GM12878 (cell line): ENCODE data around the gene WWC2. TPM values are rescaled to one million over a fixed set of nuclear protein-coding genes. Genes with fewer than 3 reads are reported as not detected.

Experiments
- ATAC-seq: fragments of 200-7000 bp; cut with Tn5 transposase; 3 replicates; pipeline ENCODE4 v1.9.1; 2020; ENCODE audit warnings: mild to moderate bottlenecking, moderate library complexity
- BruUV-seq: library from RNA; stranded (reverse); fragments of 400-500 nt; replicated peaks from 2 replicates; lab custom pipeline; 2021; lab: Mats Ljungman, UMichigan
- CTCF ChIA-PET: fragments of 300-600 bp; sonication (Branson Sonifier 250); formaldehyde crosslinking; extraction: SDS; loops from one replicate; lab custom pipeline; 2021; ENCODE audit warnings: inconsistent platforms; lab: Yijun Ruan, JAX
- POLR2A ChIA-PET: fragments of 350-600 bp; formaldehyde crosslinking; extraction: SDS; loops from one replicate; lab custom pipeline; 2021; ENCODE audit warnings: inconsistent platforms; lab: Charles Lee
- RAD21 ChIA-PET: fragments of 300-600 bp; sonication (Branson Sonifier 250); formaldehyde crosslinking; loops from one replicate; lab custom pipeline; 2023; ENCODE audit warnings: antibody characterized with exemption; ENCODE audit not compliant: unreplicated experiment; lab: Charles Lee
- SMC1A ChIA-PET: fragments of 300-600 bp; sonication (Branson Sonifier 250); formaldehyde crosslinking; loops from one replicate; lab custom pipeline; 2023; ENCODE audit not compliant: unreplicated experiment, uncharacterized antibody; lab: Charles Lee
- DNase-seq: peaks from one replicate; pipeline ENCODE4 v3.0.0-alpha.2; 2011; ENCODE audit warnings: low read depth, low spot score
- FAIRE-seq: peaks from 3 replicates; lab custom pipeline; 2011; peaks lifted over from hg19 to GRCh38; lab: Jason Lieb, UNC
- H2AFZ ChIP-seq: 2 replicates; pipeline ENCODE4 v1.6.0; 2011; ENCODE audit warnings: low read depth, low read length, control low read depth; ENCODE audit not compliant: control insufficient read depth
- H3K27ac ChIP-seq: 2 replicates; pipeline ENCODE4 v1.5.1; 2011; ENCODE audit warnings: control low read depth; ENCODE audit not compliant: control insufficient read depth, insufficient read depth
- H3K27me3 ChIP-seq, 2 experiments: replicated peaks in 1 of 2; 2 replicates each; pipeline versions ENCODE4 v1.6.0 to v1.6.1; 2011; ENCODE audit warnings: low read length in 1 of 2; ENCODE audit not compliant: control insufficient read depth in 2 of 2, insufficient read depth in 2 of 2
- H3K36me3 ChIP-seq, 2 experiments: 2 replicates each; pipeline ENCODE4 v1.5.1; 2011; ENCODE audit warnings: low read length in 1 of 2; ENCODE audit not compliant: control insufficient read depth in 2 of 2, insufficient read depth in 2 of 2
- H3K4me1 ChIP-seq: 2 replicates; pipeline ENCODE4 v1.6.1; 2011; ENCODE audit warnings: mild to moderate bottlenecking, low read length, moderate library complexity, mixed read lengths; ENCODE audit not compliant: control insufficient read depth, insufficient read depth
- H3K4me2 ChIP-seq: 2 replicates; pipeline ENCODE4 v1.6.0; 2011; ENCODE audit warnings: control low read depth; ENCODE audit not compliant: control insufficient read depth, insufficient read depth
- H3K4me3 ChIP-seq: fragments of 200-600 bp; sonication (generic); 2 replicates; pipeline ENCODE4 v1.5.1; 2016
- H3K79me2 ChIP-seq: 2 replicates; pipeline ENCODE4 v1.6.0; 2011; ENCODE audit warnings: low read length; ENCODE audit not compliant: control insufficient read depth, insufficient read depth
- H3K9ac ChIP-seq: 2 replicates; pipeline ENCODE4 v1.8.0; 2011; ENCODE audit warnings: low read length, control low read depth, mixed read lengths; ENCODE audit not compliant: control insufficient read depth, insufficient read depth
- H3K9me3 ChIP-seq: replicated peaks from 3 replicates; pipeline ENCODE4 v1.5.1; 2011; ENCODE audit warnings: mild to moderate bottlenecking, low read length; ENCODE audit not compliant: control insufficient read depth, insufficient read depth
- H4K20me1 ChIP-seq: 2 replicates; pipeline ENCODE4 v1.6.0; 2011; ENCODE audit not compliant: control insufficient read depth, insufficient read depth
- BCL11A ChIP-seq: IDR thresholded peaks from 2 replicates; pipeline ENCODE4 v1.6.1; 2011; ENCODE audit warnings: low read depth, low read length
- BRCA1 ChIP-seq: IDR thresholded peaks from 2 replicates; pipeline ENCODE4 v1.6.1; 2011; ENCODE audit warnings: low read depth, low read length, improper control_type of control experiment
- CBX5 ChIP-seq: sonication (generic); IDR thresholded peaks from 2 replicates; pipeline ENCODE4 v1.6.1; 2016; ENCODE audit warnings: low read depth, moderate library complexity, mild to moderate bottlenecking, inconsistent platforms
- IRF3 ChIP-seq: fragments of 450-650 bp; IDR thresholded peaks from 2 replicates; pipeline ENCODE4 v1.6.1; 2014; ENCODE audit warnings: mild to moderate bottlenecking
- MYC ChIP-seq: IDR thresholded peaks from 2 replicates; pipeline ENCODE4 v1.6.1; 2011; ENCODE audit warnings: mild to moderate bottlenecking, low read length, moderate library complexity, inconsistent platforms; ENCODE audit not compliant: insufficient read depth, insufficient replicate concordance, insufficient read length, severe bottlenecking
- SKIL ChIP-seq: fragments of 450-650 bp; IDR thresholded peaks from 2 replicates; pipeline ENCODE4 v1.6.1; 2017; ENCODE audit warnings: mild to moderate bottlenecking, low read depth, inconsistent platforms; ENCODE audit not compliant: poor library complexity, severe bottlenecking
- SMC3 ChIP-seq: IDR thresholded peaks from 2 replicates; pipeline ENCODE4 v1.6.1; 2011; ENCODE audit warnings: low read length, improper control_type of control experiment, borderline replicate concordance
- TCF7 ChIP-seq: IDR thresholded peaks from 2 replicates; pipeline ENCODE4 v1.6.1; 2014; ENCODE audit warnings: antibody characterized with exemption, borderline replicate concordance
- ZNF384 ChIP-seq: IDR thresholded peaks from 2 replicates; pipeline ENCODE4 v1.6.1; 2012; ENCODE audit warnings: low read depth, mild to moderate bottlenecking, low read length, improper control_type of control experiment, borderline replicate concordance
- in situ Hi-C: fragments of 300-500 bp; cut with MboI; formaldehyde crosslinking; loops from 9 replicates; pipeline ENCODE4 v1.14.3; 2018; ENCODE audit warnings: mixed read lengths
- intact Hi-C: fragments of 100-400 bp; cut with micrococcal nuclease; formaldehyde crosslinking; loops from one replicate; pipeline ENCODE4 v1.14.2; 2022; ENCODE audit not compliant: unreplicated experiment
- polyA plus RNA-seq, 11 experiments: library from polyadenylated mRNA; depleted of rRNA in 4 of 11; unstranded in 6 of 11; stranded (reverse) in 5 of 11; fragments of >200 nt; fragmentation: Nextera tagmentation in 4 of 11; fragmentation: Illumina TruSeq in 1 of 11; extraction: Ambion mirVana in 4 of 11; extraction: Trizol in 1 of 11; gene quantifications; 1 replicate in 1 of 11; 2 replicates in 10 of 11; pipeline versions ENCODE4 v1.2.1 to v1.2.3, GENCODE V29; 2011 to 2016; ENCODE audit warnings: inconsistent platforms in 2 of 11, missing spikeins in 2 of 11, low read depth in 1 of 11
- total RNA-seq, 4 experiments: library from RNA; depleted of rRNA in 3 of 4; stranded (reverse); fragments of >200 nt in 3 of 4; fragmentation: Illumina TruSeq in 1 of 4; extraction: Trizol in 1 of 4; gene quantifications; 2 replicates each; pipeline versions ENCODE4 v1.2.1 to v1.2.3, GENCODE V29; 2013 to 2021
- TF ChIP-seq, protein P1 (sequence below): IDR thresholded peaks from 2 replicates; pipeline ENCODE4 v1.6.1; 2012; ENCODE audit warnings: mild to moderate bottlenecking, low read depth, low read length
- TF ChIP-seq, protein P2 (sequence below): IDR thresholded peaks from 2 replicates; pipeline ENCODE4 v1.6.1; 2011; ENCODE audit warnings: borderline replicate concordance, low read depth, mild to moderate bottlenecking, moderate library complexity, low read length; ENCODE audit not compliant: insufficient read depth, poor library complexity, severe bottlenecking
- TF ChIP-seq, protein P3 (sequence below): fragments of 450-650 bp; formaldehyde crosslinking; IDR thresholded peaks from 2 replicates; pipeline ENCODE4 v1.4.0; 2020; ENCODE audit warnings: mild to moderate bottlenecking, moderate library complexity

The WWC2 gene
- total and polyA plus RNA-seq, 10 of the 15 experiments (the other 5 are each of a cell fraction or from before 2014, with no cell fraction given) = 0.02 to 0.72 (median 0.06) TPM; not detected in 3

- Histone ChIP-seq H3K9me3 (no peaks in the 10 kb centered on the region), H4K20me1 (no peaks in the 10 kb centered on the region), H3K27ac (no peak overlapping the region), H3K79me2 (no peaks in the 10 kb centered on the region), H2AFZ (no peak overlapping the region), H3K36me3 (no peaks in the 10 kb centered on the region), H3K4me2 (no peak overlapping the region), H3K27me3 (peaks cover 2% of the 10 kb centered on the region in 2 experiments; a peak in 2 of 4 replicates), H3K9ac (no peak overlapping the region), H3K4me1 (no peaks in the 10 kb centered on the region), H3K4me3 (no peak overlapping the region)
- POLR2A ChIA-PET = no interaction called here
- ATAC-seq (no peak), DNase-seq (no peak), FAIRE-seq (no peak)
- RAD21 ChIA-PET = no interaction called here
- no TSS peak for BruUV-seq
- intact Hi-C loops (no loop called here), in situ Hi-C loops (no loop called here)
- SMC1A ChIA-PET = no interaction called here
- CTCF ChIA-PET = interaction anchor here (1.0 to 1.1 kb wide), 2 partner anchors 11 to 27 kb away, joined by 3 read pairs; no protein-coding TSS in a partner anchor
- no peak for TF ChIP-seq SKIL
- no peak for TF ChIP-seq SMC3
- TF ChIP-seq TCF7 = no peak
- no peak for TF ChIP-seq MYC
- TF ChIP-seq, protein P1, sequence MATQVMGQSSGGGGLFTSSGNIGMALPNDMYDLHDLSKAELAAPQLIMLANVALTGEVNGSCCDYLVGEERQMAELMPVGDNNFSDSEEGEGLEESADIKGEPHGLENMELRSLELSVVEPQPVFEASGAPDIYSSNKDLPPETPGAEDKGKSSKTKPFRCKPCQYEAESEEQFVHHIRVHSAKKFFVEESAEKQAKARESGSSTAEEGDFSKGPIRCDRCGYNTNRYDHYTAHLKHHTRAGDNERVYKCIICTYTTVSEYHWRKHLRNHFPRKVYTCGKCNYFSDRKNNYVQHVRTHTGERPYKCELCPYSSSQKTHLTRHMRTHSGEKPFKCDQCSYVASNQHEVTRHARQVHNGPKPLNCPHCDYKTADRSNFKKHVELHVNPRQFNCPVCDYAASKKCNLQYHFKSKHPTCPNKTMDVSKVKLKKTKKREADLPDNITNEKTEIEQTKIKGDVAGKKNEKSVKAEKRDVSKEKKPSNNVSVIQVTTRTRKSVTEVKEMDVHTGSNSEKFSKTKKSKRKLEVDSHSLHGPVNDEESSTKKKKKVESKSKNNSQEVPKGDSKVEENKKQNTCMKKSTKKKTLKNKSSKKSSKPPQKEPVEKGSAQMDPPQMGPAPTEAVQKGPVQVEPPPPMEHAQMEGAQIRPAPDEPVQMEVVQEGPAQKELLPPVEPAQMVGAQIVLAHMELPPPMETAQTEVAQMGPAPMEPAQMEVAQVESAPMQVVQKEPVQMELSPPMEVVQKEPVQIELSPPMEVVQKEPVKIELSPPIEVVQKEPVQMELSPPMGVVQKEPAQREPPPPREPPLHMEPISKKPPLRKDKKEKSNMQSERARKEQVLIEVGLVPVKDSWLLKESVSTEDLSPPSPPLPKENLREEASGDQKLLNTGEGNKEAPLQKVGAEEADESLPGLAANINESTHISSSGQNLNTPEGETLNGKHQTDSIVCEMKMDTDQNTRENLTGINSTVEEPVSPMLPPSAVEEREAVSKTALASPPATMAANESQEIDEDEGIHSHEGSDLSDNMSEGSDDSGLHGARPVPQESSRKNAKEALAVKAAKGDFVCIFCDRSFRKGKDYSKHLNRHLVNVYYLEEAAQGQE = no peak
- TF ChIP-seq BCL11A = no peak
- TF ChIP-seq ZNF384 = no peak
- TF ChIP-seq, protein P2, sequence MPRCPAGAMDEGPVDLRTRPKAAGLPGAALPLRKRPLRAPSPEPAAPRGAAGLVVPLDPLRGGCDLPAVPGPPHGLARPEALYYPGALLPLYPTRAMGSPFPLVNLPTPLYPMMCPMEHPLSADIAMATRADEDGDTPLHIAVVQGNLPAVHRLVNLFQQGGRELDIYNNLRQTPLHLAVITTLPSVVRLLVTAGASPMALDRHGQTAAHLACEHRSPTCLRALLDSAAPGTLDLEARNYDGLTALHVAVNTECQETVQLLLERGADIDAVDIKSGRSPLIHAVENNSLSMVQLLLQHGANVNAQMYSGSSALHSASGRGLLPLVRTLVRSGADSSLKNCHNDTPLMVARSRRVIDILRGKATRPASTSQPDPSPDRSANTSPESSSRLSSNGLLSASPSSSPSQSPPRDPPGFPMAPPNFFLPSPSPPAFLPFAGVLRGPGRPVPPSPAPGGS = no peak
- TF ChIP-seq CBX5 = no peak
- TF ChIP-seq, protein P3, sequence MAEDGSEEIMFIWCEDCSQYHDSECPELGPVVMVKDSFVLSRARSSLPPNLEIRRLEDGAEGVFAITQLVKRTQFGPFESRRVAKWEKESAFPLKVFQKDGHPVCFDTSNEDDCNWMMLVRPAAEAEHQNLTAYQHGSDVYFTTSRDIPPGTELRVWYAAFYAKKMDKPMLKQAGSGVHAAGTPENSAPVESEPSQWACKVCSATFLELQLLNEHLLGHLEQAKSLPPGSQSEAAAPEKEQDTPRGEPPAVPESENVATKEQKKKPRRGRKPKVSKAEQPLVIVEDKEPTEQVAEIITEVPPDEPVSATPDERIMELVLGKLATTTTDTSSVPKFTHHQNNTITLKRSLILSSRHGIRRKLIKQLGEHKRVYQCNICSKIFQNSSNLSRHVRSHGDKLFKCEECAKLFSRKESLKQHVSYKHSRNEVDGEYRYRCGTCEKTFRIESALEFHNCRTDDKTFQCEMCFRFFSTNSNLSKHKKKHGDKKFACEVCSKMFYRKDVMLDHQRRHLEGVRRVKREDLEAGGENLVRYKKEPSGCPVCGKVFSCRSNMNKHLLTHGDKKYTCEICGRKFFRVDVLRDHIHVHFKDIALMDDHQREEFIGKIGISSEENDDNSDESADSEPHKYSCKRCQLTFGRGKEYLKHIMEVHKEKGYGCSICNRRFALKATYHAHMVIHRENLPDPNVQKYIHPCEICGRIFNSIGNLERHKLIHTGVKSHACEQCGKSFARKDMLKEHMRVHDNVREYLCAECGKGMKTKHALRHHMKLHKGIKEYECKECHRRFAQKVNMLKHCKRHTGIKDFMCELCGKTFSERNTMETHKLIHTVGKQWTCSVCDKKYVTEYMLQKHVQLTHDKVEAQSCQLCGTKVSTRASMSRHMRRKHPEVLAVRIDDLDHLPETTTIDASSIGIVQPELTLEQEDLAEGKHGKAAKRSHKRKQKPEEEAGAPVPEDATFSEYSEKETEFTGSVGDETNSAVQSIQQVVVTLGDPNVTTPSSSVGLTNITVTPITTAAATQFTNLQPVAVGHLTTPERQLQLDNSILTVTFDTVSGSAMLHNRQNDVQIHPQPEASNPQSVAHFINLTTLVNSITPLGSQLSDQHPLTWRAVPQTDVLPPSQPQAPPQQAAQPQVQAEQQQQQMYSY (CRISPR knock-in tag) = no peak
- no peak for TF ChIP-seq BRCA1
- TF ChIP-seq IRF3 = no peak
Measured at GRCh38 chr4:183229397-183229796, 130.3 kb downstream of the WWC2 start.
